Measurements from ENCODE around the gene PRKAG3. TPM values are rescaled to one million over a fixed set of nuclear protein-coding genes. Genes with fewer than 3 reads are reported as not detected.
"Not testable (repeated sequence)": the region's sequence is repeated elsewhere in the genome, so short reads cannot be mapped to it uniquely, and the experiment has no call there.

Gene PRKAG3
- total RNA-seq, 4 donors from 2014 or later, result 0.32 TPM; not detected in 3

DNA sequence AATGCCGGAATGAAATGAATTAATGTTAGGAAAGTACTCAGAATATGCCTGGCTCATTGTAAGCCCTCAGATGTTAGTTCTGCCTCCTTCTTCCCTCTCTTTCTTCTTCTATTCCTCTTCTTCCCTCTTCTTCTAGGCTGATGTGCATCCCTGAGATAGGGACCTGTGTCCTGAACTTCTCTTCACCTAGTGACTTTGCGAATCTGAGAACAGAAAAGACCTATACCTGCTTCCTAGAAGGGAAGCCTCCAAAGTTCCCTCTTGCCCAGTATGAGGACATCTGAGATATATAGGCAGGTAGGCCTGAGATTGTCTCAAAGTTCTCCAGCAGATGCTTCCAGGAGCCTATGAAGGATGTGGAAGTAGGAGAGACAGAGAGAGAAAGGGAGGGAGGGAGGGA is 57.7 kb downstream of the PRKAG3 start:
- WGBS, 2 donors, result 95 to 97% methylated on average over 2 of the region's 2 CpGs
- DNase-seq (ENCODE audit: low spot score in 2 of 2), result no peak
- intact Hi-C loops (cut with DNase I; ENCODE audit: low total_unique reads), result no loop called here
- no peak for TF ChIP-seq POLR2A (IDR thresholded peaks at IDR 0.05)
- TF ChIP-seq, protein P1, sequence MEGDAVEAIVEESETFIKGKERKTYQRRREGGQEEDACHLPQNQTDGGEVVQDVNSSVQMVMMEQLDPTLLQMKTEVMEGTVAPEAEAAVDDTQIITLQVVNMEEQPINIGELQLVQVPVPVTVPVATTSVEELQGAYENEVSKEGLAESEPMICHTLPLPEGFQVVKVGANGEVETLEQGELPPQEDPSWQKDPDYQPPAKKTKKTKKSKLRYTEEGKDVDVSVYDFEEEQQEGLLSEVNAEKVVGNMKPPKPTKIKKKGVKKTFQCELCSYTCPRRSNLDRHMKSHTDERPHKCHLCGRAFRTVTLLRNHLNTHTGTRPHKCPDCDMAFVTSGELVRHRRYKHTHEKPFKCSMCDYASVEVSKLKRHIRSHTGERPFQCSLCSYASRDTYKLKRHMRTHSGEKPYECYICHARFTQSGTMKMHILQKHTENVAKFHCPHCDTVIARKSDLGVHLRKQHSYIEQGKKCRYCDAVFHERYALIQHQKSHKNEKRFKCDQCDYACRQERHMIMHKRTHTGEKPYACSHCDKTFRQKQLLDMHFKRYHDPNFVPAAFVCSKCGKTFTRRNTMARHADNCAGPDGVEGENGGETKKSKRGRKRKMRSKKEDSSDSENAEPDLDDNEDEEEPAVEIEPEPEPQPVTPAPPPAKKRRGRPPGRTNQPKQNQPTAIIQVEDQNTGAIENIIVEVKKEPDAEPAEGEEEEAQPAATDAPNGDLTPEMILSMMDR (IDR thresholded peaks at IDR 0.05), result no peak
- H3K4me3 ChIP-seq (ENCODE audit: low read depth, poor library complexity, severe bottlenecking), result no peak overlapping the region

DNA sequence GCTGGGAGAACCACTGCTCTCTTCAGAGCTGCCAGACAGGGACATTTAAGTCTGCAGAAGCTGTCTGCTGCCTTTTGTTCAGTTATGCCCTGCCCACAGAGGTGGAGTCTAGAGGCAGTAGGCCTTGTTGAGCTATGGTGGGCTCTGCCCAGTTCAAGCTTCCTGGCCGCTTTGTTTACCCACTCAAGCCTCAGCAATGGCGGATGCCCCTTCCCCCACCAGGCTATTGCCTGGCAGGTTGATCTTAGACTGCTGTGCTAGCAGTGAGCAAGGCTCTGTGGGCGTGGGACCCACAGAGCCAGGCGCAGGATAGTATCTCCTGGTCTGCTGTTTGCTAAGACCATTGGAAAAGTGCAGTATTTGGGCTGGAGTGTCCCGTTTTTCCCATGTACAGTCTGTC is 58.8 kb downstream of the PRKAG3 start:
- WGBS, 2 donors, result 92 to 94% methylated on average over 5 of the region's 5 CpGs
- DNase-seq (ENCODE audit: low spot score in 2 of 2); H3K4me3 ChIP-seq (ENCODE audit: low read depth, poor library complexity, severe bottlenecking); intact Hi-C loops (cut with DNase I; ENCODE audit: low total_unique reads): not testable (repeated sequence)

Small RNAs within 50 kb of the gene (microRNA-seq; reads per million reads assigned to microRNA genes)
- gene MIR9500 (ENCODE audit: borderline number of aligned reads in 1 of 2, borderline replicate concordance in 2 of 2), result 0 reads per million in 2 donors

Other genes starting within 250 kb of the PRKAG3 start
- gene PLCD4, start 223.9 kb downstream of the PRKAG3 start, total RNA-seq, result 1 to 10 TPM in 1 of 4 donors, under 1 TPM in 3; 0.34 to 2.7 (median 0.59) TPM
- gene ZNF142, start 172.2 kb downstream of the PRKAG3 start, total RNA-seq, result 10 to 100 TPM; 15.2 to 31.1 (median 20.1) TPM
- gene BCS1L, start 172.1 kb downstream of the PRKAG3 start, total RNA-seq, result 10 to 100 TPM; 19.1 to 45.0 (median 31.5) TPM
- gene RNF25, start 159.8 kb downstream of the PRKAG3 start, total RNA-seq, result 10 to 100 TPM; 21.2 to 38.2 (median 21.7) TPM
- gene STK36, start 159.7 kb downstream of the PRKAG3 start, total RNA-seq, result 10 to 100 TPM in 2 of 4 donors, 1 to 10 TPM in 2; 7.4 to 21.1 (median 12.3) TPM
- gene TTLL4, start 121.0 kb downstream of the PRKAG3 start, total RNA-seq, result 10 to 100 TPM in 3 of 4 donors, 1 to 10 TPM in 1; 4.4 to 19.4 (median 17.4) TPM
- 10 to 100 TPM; 12.9 to 35.2 (median 21.8) TPM for gene CYP27A1, start 49.7 kb downstream of the PRKAG3 start, total RNA-seq
- gene WNT6, start 28.0 kb upstream of the PRKAG3 start, total RNA-seq, result 1 to 10 TPM; 1.3 to 5.5 (median 3.7) TPM
- gene WNT10A, start 49.0 kb upstream of the PRKAG3 start, total RNA-seq, result 10 to 100 TPM; 10.0 to 16.5 (median 15.2) TPM
- not detected for gene CDK5R2, start 127.9 kb upstream of the PRKAG3 start, total RNA-seq
- not detected for gene FEV, start 153.4 kb upstream of the PRKAG3 start, total RNA-seq
- not detected for gene CRYBA2, start 161.6 kb upstream of the PRKAG3 start, total RNA-seq
- gene CFAP65, start 209.7 kb upstream of the PRKAG3 start, total RNA-seq, result not detected
- under 1 TPM in 1 of 4 donors, not detected in 3; 0.30 TPM for gene IHH, start 229.1 kb upstream of the PRKAG3 start, total RNA-seq